Fibroblast of lung (primary cell): ENCODE measurements around the gene R3HDM4. TPM values are rescaled to one million over a fixed set of nuclear protein-coding genes. Genes with fewer than 3 reads are reported as not detected.

Source experiments
- DNase-seq, 2 donors: peaks; one replicate each; pipeline versions ENCODE4 v3.0.0 to v3.0.0-alpha.2; 2010; ENCODE audit warnings: low read depth in 2 of 2
- H2AFZ ChIP-seq: 2 replicates; pipeline ENCODE4 v1.5.1; 2012; ENCODE audit warnings: low read length, control low read depth, inconsistent platforms
- H3K27ac ChIP-seq: 2 replicates; pipeline ENCODE4 v1.5.1; 2011; ENCODE audit warnings: low read length, control low read depth; ENCODE audit not compliant: insufficient read depth
- H3K27me3 ChIP-seq: 2 replicates; pipeline ENCODE4 v1.5.1; 2011; ENCODE audit warnings: mild to moderate bottlenecking, low read length; ENCODE audit not compliant: control insufficient read depth, insufficient read depth
- H3K36me3 ChIP-seq: 2 replicates; pipeline ENCODE4 v1.5.1; 2011; ENCODE audit warnings: low read length; ENCODE audit not compliant: control insufficient read depth, insufficient read depth
- H3K4me1 ChIP-seq: 2 replicates; pipeline ENCODE4 v1.5.1; 2011; ENCODE audit warnings: low read length; ENCODE audit not compliant: control insufficient read depth, insufficient read depth; ENCODE audit errors: extremely low read depth
- H3K4me2 ChIP-seq: 2 replicates; pipeline ENCODE4 v1.5.1; 2011; ENCODE audit warnings: low read length, control low read depth; ENCODE audit not compliant: insufficient read depth; ENCODE audit errors: extremely low read depth
- H3K4me3 ChIP-seq, 4 experiments: fragments of 200-600 bp in 1 of 4; sonication (generic) in 1 of 4; replicated peaks in 1 of 4; 2 replicates each; pipeline ENCODE4 v1.5.1; 2011 to 2016; ENCODE audit warnings: low read length in 4 of 4, low read depth in 3 of 4, mild to moderate bottlenecking in 3 of 4, control low read depth in 2 of 4, inconsistent platforms in 1 of 4, mixed read lengths in 1 of 4; ENCODE audit not compliant: insufficient read depth in 1 of 4; ENCODE audit errors: control extremely low read depth in 1 of 4
- H3K79me2 ChIP-seq: 2 replicates; pipeline ENCODE4 v1.5.1; 2012; ENCODE audit warnings: mild to moderate bottlenecking, low read length, inconsistent platforms; ENCODE audit not compliant: control insufficient read depth, insufficient read depth
- H3K9ac ChIP-seq: 2 replicates; pipeline ENCODE4 v1.5.1; 2011; ENCODE audit warnings: mild to moderate bottlenecking, low read length, control low read depth; ENCODE audit not compliant: insufficient read depth
- H3K9me3 ChIP-seq: 2 replicates; pipeline ENCODE4 v1.5.1; 2012; ENCODE audit warnings: low read depth, low read length; ENCODE audit not compliant: control insufficient read depth, insufficient read depth
- H4K20me1 ChIP-seq: 2 replicates; pipeline ENCODE4 v1.5.1; 2011; ENCODE audit warnings: low read length; ENCODE audit not compliant: control insufficient read depth, insufficient read depth; ENCODE audit errors: extremely low read depth
- EZH2 ChIP-seq: IDR thresholded peaks from 2 replicates; pipeline ENCODE4 v1.5.1; 2012; ENCODE audit warnings: low read length, control low read depth, mild to moderate bottlenecking; ENCODE audit errors: missing control alignments
- polyA plus RNA-seq, 2 donors: library from polyadenylated mRNA; depleted of rRNA in 1 of 2; stranded (reverse) in 1 of 2; unstranded in 1 of 2; fragments of >200 nt; gene quantifications; 2 replicates each; pipeline ENCODE4 v1.2.1, GENCODE V29; 2011 to 2012; ENCODE audit warnings: missing spikeins in 1 of 2
- total RNA-seq: library from RNA; depleted of rRNA; stranded (reverse); fragments of >200 nt; gene quantifications from 2 replicates; pipeline ENCODE4 v1.2.1, GENCODE V29; 2014
- TF ChIP-seq, protein P1 (sequence below), 2 donors: IDR thresholded peaks in 1 of 2; conservative IDR thresholded peaks in 1 of 2; 1 replicate in 1 of 2; 2 replicates in 1 of 2; pipeline ENCODE4 v1.5.1; 2011 to 2012; ENCODE audit warnings: low read length in 2 of 2, control low read depth in 1 of 2, inconsistent platforms in 1 of 2, low read depth in 1 of 2, mild to moderate bottlenecking in 1 of 2

Gene R3HDM4
- total and polyA plus RNA-seq, 2 donors (not counting 1 experiment from before 2014, with no cell fraction given): 13.2 to 25.5 TPM

- H3K4me3 ChIP-seq: no peak overlapping the region
- H4K20me1 ChIP-seq: no peaks in the 10 kb centered on the region
- peaks cover 10% of the 10 kb centered on the region for H3K36me3 ChIP-seq
Observed at GRCh38 chr19:901216-902092, 11.6 kb downstream of the R3HDM4 start.

GRCh38 chr19:900302-901111 lies 12.5 kb downstream of the R3HDM4 start:
- H3K36me3 ChIP-seq: peaks cover 10% of the 10 kb centered on the region
- DNase-seq: no peak
- H2AFZ ChIP-seq: no peak overlapping the region
- H3K9me3 ChIP-seq: no peaks in the 10 kb centered on the region
- no peak overlapping the region for H3K4me2 ChIP-seq
- H3K27me3 ChIP-seq: no peaks in the 10 kb centered on the region
- no peak overlapping the region for H3K27ac ChIP-seq
- no peak for TF ChIP-seq EZH2
- TF ChIP-seq, protein P1, sequence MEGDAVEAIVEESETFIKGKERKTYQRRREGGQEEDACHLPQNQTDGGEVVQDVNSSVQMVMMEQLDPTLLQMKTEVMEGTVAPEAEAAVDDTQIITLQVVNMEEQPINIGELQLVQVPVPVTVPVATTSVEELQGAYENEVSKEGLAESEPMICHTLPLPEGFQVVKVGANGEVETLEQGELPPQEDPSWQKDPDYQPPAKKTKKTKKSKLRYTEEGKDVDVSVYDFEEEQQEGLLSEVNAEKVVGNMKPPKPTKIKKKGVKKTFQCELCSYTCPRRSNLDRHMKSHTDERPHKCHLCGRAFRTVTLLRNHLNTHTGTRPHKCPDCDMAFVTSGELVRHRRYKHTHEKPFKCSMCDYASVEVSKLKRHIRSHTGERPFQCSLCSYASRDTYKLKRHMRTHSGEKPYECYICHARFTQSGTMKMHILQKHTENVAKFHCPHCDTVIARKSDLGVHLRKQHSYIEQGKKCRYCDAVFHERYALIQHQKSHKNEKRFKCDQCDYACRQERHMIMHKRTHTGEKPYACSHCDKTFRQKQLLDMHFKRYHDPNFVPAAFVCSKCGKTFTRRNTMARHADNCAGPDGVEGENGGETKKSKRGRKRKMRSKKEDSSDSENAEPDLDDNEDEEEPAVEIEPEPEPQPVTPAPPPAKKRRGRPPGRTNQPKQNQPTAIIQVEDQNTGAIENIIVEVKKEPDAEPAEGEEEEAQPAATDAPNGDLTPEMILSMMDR (conservative IDR thresholded peaks at IDR 0.05 in 1 of 2, IDR thresholded peaks at IDR 0.05 in 1 of 2; ENCODE audit: low read depth in 1 of 2, low read length in 2 of 2): no peak
- no peak overlapping the region for H3K4me3 ChIP-seq
- H3K79me2 ChIP-seq: no peaks in the 10 kb centered on the region
- H3K4me1 ChIP-seq: no peaks in the 10 kb centered on the region
- H3K9ac ChIP-seq: no peak overlapping the region
- H4K20me1 ChIP-seq: no peaks in the 10 kb centered on the region

More at GRCh38 chr19:901216-902092, 11.6 kb downstream of the R3HDM4 start:
- no peaks in the 10 kb centered on the region for H3K4me1 ChIP-seq
- H3K79me2 ChIP-seq: no peaks in the 10 kb centered on the region
- DNase-seq: no peak
- H2AFZ ChIP-seq: no peak overlapping the region
- no peak for TF ChIP-seq EZH2
- TF ChIP-seq, protein P1 (conservative IDR thresholded peaks at IDR 0.05 in 1 of 2, IDR thresholded peaks at IDR 0.05 in 1 of 2; ENCODE audit: low read depth in 1 of 2, low read length in 2 of 2): no peak
- no peak overlapping the region for H3K9ac ChIP-seq
- no peaks in the 10 kb centered on the region for H3K27me3 ChIP-seq
- no peak overlapping the region for H3K4me2 ChIP-seq
- H3K9me3 ChIP-seq: no peaks in the 10 kb centered on the region
- H3K27ac ChIP-seq: no peak overlapping the region

GRCh38 chr19:900043-900301 lies 13.0 kb downstream of the R3HDM4 start:
- Histone ChIP-seq H3K27me3 (no peaks in the 10 kb centered on the region), H3K4me1 (no peaks in the 10 kb centered on the region), H2AFZ (no peak overlapping the region), H3K4me3 (no peak overlapping the region), H3K4me2 (no peak overlapping the region), H3K9me3 (no peaks in the 10 kb centered on the region), H4K20me1 (no peaks in the 10 kb centered on the region), H3K9ac (no peak overlapping the region), H3K36me3 (peaks cover 10% of the 10 kb centered on the region), H3K27ac (no peak overlapping the region), H3K79me2 (no peaks in the 10 kb centered on the region)
- DNase-seq: no peak
- TF ChIP-seq, protein P1 (conservative IDR thresholded peaks at IDR 0.05 in 1 of 2, IDR thresholded peaks at IDR 0.05 in 1 of 2; ENCODE audit: low read depth in 1 of 2, low read length in 2 of 2): no peak
- no peak for TF ChIP-seq EZH2
